Stimulated activated CD8-positive, alpha-beta memory T cell treated with anti-CD3 and anti-CD28 coated beads, Interleukin-4, amount 100 ng/mL, for 4 hours (primary cell): ENCODE results near the gene ARHGAP10.

Experiments
- DNase-seq, 2 donors: peaks; one replicate each; pipeline ENCODE4 v3.0.0-alpha.2; 2020; ENCODE audit warnings: low read depth in 2 of 2, low spot score in 1 of 2

ARHGAP10 gene

GRCh38 chr4:148060264-148061140 is 328.6 kb downstream of the ARHGAP10 start:
- no peak for DNase-seq

GRCh38 chr4:148061141-148061481 is 329.2 kb downstream of the ARHGAP10 start:
- DNase-seq, result no peak

GRCh38 chr4:148061795-148062194 is 329.9 kb downstream of the ARHGAP10 start:
- no peak for DNase-seq

GRCh38 chr4:148062301-148062950 is 330.5 kb downstream of the ARHGAP10 start:
- no peak for DNase-seq

GRCh38 chr4:148064451-148064850 is 332.6 kb downstream of the ARHGAP10 start:
- DNase-seq, result no peak

- no peak for DNase-seq
Measured at GRCh38 chr4:148065075-148065474, 333.2 kb downstream of the ARHGAP10 start.

- no peak for DNase-seq
Measured at GRCh38 chr4:148067301-148067916, 335.5 kb downstream of the ARHGAP10 start.

GRCh38 chr4:148068065-148068911 is 336.4 kb downstream of the ARHGAP10 start:
- DNase-seq, result no peak

GRCh38 chr4:148069086-148069894 is 337.4 kb downstream of the ARHGAP10 start:
- DNase-seq, result no peak

GRCh38 chr4:148069895-148070178 is 337.9 kb downstream of the ARHGAP10 start:
- DNase-seq, result no peak

GRCh38 chr4:148071009-148071408 is 339.1 kb downstream of the ARHGAP10 start:
- DNase-seq, result no peak

- DNase-seq, result no peak
Measured at GRCh38 chr4:148072789-148073188, 340.9 kb downstream of the ARHGAP10 start.

- no peak for DNase-seq
Measured at GRCh38 chr4:148073349-148073748, 341.5 kb downstream of the ARHGAP10 start.

GRCh38 chr4:148074462-148074861 is 342.6 kb downstream of the ARHGAP10 start:
- no peak for DNase-seq

- no peak for DNase-seq
Measured at GRCh38 chr4:148075438-148075837, 343.6 kb downstream of the ARHGAP10 start.

GRCh38 chr4:148076964-148077363 is 345.1 kb downstream of the ARHGAP10 start:
- no peak for DNase-seq

- DNase-seq, result no peak
Measured at GRCh38 chr4:148077581-148077980, 345.7 kb downstream of the ARHGAP10 start.

GRCh38 chr4:148078061-148078460 is 346.2 kb downstream of the ARHGAP10 start:
- no peak for DNase-seq

- DNase-seq, result no peak
Measured at GRCh38 chr4:148079961-148080360, 348.1 kb downstream of the ARHGAP10 start.

GRCh38 chr4:148081267-148081666 is 349.4 kb downstream of the ARHGAP10 start:
- DNase-seq, result no peak

- DNase-seq, result no peak
Measured at GRCh38 chr4:148081745-148082144, 349.9 kb downstream of the ARHGAP10 start.
